ENCODE data around the gene UBE2E2. TPM values are rescaled to one million over a fixed set of nuclear protein-coding genes. Genes with fewer than 3 reads are reported as not detected.

Gene UBE2E2
- total RNA-seq, 1 experiment from 2014 or later = 25.1 TPM

GRCh38 chr3:23439080-23439479, 236.0 kb downstream of the UBE2E2 start:
- no peak overlapping the region for H3K27ac Mint-ChIP-seq (ENCODE audit: unreplicated experiment)
- H3K4me1 Mint-ChIP-seq (ENCODE audit: low read depth, unreplicated experiment) = peaks cover 9% of the 10 kb centered on the region
- TF ChIP-seq CTCF (IDR thresholded peaks at IDR 0.05; ENCODE audit: unreplicated experiment) = no peak
- intact Hi-C loops (cut with micrococcal nuclease; ENCODE audit: unreplicated experiment) = no loop called here
- DNase-seq = no peak
- H3K9me3 Mint-ChIP-seq (ENCODE audit: low read depth, unreplicated experiment) = no peaks in the 10 kb centered on the region
- H3K36me3 Mint-ChIP-seq (ENCODE audit: insufficient read depth, unreplicated experiment) = no peaks in the 10 kb centered on the region
- no peak overlapping the region for H3K4me3 Mint-ChIP-seq (ENCODE audit: low read depth, unreplicated experiment)
- BruUV-seq (replicated peaks) = no TSS peak
- CTCF ChIA-PET = no interaction called here
- no peaks in the 10 kb centered on the region for H3K27me3 Mint-ChIP-seq (ENCODE audit: unreplicated experiment)

DNA sequence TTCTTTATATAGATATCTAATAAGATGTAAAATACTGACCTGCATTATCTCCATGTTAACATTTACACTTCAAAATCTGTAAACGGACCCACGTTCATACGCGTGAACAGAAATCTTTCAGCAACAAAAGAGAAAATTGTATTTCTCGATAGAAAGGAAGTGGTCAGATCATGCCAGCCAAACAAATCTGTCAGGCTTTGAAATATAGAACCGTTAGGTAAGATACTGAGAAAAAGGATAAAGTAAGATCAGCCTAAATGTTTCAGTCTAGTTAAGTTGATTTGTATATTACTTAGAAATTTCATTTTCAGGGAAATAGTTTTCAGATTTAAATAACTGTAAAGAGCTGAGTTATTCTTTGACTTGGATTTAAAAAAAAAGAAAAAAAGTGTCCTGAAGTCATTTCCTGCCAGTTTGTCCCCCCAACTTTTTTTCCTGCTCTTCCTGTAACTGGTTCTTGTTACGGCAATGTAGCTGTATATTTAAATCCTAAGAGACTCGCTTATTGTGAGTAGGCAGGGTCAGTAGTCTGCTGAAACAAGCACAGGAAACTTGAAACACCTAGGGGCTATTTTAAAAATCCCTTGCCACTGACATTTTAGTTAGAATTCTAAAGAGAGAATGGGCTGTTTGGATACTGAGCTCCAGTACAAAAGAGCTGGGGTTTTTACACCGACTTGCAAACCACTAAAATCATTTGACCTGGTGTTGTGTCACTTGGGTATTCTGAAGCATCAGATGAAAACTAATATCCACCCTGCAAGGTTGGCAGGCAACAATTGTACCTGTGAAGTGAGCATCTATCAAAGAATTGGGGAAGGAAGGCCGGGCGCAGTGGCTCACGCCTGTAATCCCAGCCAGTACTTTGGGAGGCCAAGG, 237.5 kb downstream of the UBE2E2 start:
- DNase-seq = no peak
- Mint-ChIP-seq H3K27ac (ENCODE audit: unreplicated experiment) (no peak overlapping the region), H3K4me1 (ENCODE audit: low read depth, unreplicated experiment) (peaks cover 9% of the 10 kb centered on the region)

DNA sequence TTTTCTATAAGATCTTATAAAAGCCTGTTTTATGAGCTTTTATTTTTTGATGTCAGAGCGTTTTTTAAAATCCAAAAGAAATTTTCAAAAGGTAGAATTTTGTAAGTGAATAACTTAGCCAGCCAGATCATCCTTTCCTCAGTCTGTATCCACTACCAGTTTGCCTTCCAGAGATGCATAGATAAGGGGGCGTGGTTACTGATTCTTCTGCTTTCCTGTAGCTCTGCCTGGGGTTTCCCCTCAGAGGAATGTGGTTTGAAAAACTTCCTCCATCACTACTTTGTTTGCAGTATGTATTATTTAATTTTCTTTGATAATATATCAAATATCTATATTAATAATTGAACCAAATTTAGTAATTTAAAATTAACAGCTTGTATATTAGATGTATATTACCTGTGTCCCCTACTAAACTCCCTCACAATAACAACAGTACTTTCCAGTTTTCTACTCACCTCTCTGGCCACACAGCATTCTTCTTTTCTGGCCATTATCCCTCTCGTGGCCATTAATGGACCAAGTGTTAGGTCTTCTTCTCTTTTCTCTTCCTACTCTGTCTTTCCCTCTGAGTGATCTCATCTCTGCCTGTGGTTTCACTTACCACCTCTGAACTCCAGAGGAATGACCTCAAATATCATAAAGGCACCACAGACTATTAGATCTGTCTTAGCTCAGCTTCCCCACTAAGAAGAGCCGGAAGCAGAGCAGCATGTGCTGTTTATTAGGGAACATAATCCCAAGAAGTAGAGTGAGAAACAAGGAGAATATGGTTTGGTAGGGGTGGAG, 239.7 kb downstream of the UBE2E2 start:
- H3K27ac Mint-ChIP-seq (ENCODE audit: unreplicated experiment) = no peak overlapping the region
- H3K4me1 Mint-ChIP-seq (ENCODE audit: low read depth, unreplicated experiment) = peaks cover 9% of the 10 kb centered on the region
- no peaks in the 10 kb centered on the region for H3K9me3 Mint-ChIP-seq (ENCODE audit: low read depth, unreplicated experiment)
- H3K36me3 Mint-ChIP-seq (ENCODE audit: insufficient read depth, unreplicated experiment) = no peaks in the 10 kb centered on the region
- H3K27me3 Mint-ChIP-seq (ENCODE audit: unreplicated experiment) = no peaks in the 10 kb centered on the region
- CTCF ChIA-PET = interaction anchor here (0.7 to 1.2 kb wide), 2 partner anchors 54 to 226 kb away, joined by 3 to 4 read pairs; no protein-coding TSS in a partner anchor
- intact Hi-C loops (cut with micrococcal nuclease; ENCODE audit: unreplicated experiment) = no loop called here
- TF ChIP-seq CTCF (IDR thresholded peaks at IDR 0.05; ENCODE audit: unreplicated experiment) = no peak
- H3K4me3 Mint-ChIP-seq (ENCODE audit: low read depth, unreplicated experiment) = no peak overlapping the region
- no TSS peak for BruUV-seq (replicated peaks)
- DNase-seq = peak; percentile 4

More for the DNA sequence above, 237.5 kb downstream of the UBE2E2 start:
- no TSS peak for BruUV-seq (replicated peaks)
- Mint-ChIP-seq H3K9me3 (ENCODE audit: low read depth, unreplicated experiment) (no peaks in the 10 kb centered on the region), H3K4me3 (ENCODE audit: low read depth, unreplicated experiment) (no peak overlapping the region), H3K36me3 (ENCODE audit: insufficient read depth, unreplicated experiment) (no peaks in the 10 kb centered on the region), H3K27me3 (ENCODE audit: unreplicated experiment) (no peaks in the 10 kb centered on the region)
- CTCF ChIA-PET = interaction anchor here (0.6 kb wide), 1 partner anchor 14 kb away, joined by 4 read pairs; no protein-coding TSS in a partner anchor
- no peak for TF ChIP-seq CTCF (IDR thresholded peaks at IDR 0.05; ENCODE audit: unreplicated experiment)
- intact Hi-C loops (cut with micrococcal nuclease; ENCODE audit: unreplicated experiment) = no loop called here

DNA sequence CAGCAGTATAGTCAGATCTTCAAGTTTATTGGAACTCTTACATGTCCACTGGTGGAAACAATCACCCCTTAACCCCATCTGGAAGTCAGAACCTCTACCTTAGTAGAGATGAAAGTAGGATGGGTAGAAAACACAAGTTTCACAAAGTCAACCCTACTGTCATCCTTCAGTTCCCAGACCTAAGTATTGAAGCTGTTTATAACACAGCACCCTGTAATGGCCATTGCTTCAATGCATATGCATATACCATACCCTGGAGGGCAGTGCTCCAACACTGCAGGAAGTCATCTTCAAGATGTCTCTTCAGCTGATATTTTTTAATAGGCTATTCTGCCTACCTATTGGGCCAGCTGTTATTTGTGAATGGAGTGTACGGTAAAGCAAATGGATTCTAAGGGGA, 241.3 kb downstream of the UBE2E2 start:
- H3K4me1 Mint-ChIP-seq (ENCODE audit: low read depth, unreplicated experiment) = peaks cover 9% of the 10 kb centered on the region
- no peak overlapping the region for H3K27ac Mint-ChIP-seq (ENCODE audit: unreplicated experiment)
- no peaks in the 10 kb centered on the region for H3K27me3 Mint-ChIP-seq (ENCODE audit: unreplicated experiment)
- no peak overlapping the region for H3K4me3 Mint-ChIP-seq (ENCODE audit: low read depth, unreplicated experiment)
- no peak for TF ChIP-seq CTCF (IDR thresholded peaks at IDR 0.05; ENCODE audit: unreplicated experiment)
- BruUV-seq (replicated peaks) = no TSS peak
- no peaks in the 10 kb centered on the region for H3K36me3 Mint-ChIP-seq (ENCODE audit: insufficient read depth, unreplicated experiment)
- intact Hi-C loops (cut with micrococcal nuclease; ENCODE audit: unreplicated experiment) = no loop called here
- H3K9me3 Mint-ChIP-seq (ENCODE audit: low read depth, unreplicated experiment) = no peaks in the 10 kb centered on the region
- no peak for DNase-seq
- CTCF ChIA-PET = interaction anchor here (0.6 kb wide), 1 partner anchor 721 kb away, joined by 3 read pairs; no protein-coding TSS in a partner anchor
